WTC11 (cell line): Measurements from ENCODE around the gene ZNF547.

Source experiments
- ATF2 ChIP-seq: sonication (generic); formaldehyde crosslinking; IDR thresholded peaks from 2 replicates; pipeline ENCODE4 v1.8.1; 2022; ENCODE audit warnings: low read depth, missing genetic modification reagents, borderline replicate concordance
- E2F4 ChIP-seq: sonication (generic); formaldehyde crosslinking; IDR thresholded peaks from 2 replicates; pipeline ENCODE4 v1.8.1; 2022; ENCODE audit warnings: low read depth, mild to moderate bottlenecking, moderate library complexity, missing genetic modification reagents, borderline replicate concordance
- ZNF423 ChIP-seq: fragments of 250-450 bp; sonication (Bioruptor Pico); IDR thresholded peaks from 2 replicates; pipeline ENCODE4 v2.1.2; 2022; ENCODE audit warnings: mild to moderate bottlenecking, moderate library complexity

- TF ChIP-seq E2F4 (CRISPR knock-in tag) (no peak), ZNF423 (CRISPR knock-in tag) (no peak), ATF2 (CRISPR knock-in tag) (no peak)
Observed at GRCh38 chr19:57350877-57351805, 12.2 kb upstream of the ZNF547 start, which contains the start of gene ZNF304.
